HepG2 (cell line): ENCODE results near the gene PFKFB4. TPM values are rescaled to one million over a fixed set of nuclear protein-coding genes. Genes with fewer than 3 reads are reported as not detected.
A peak's percentile ranks its signal among the peaks of the same experiment; 100 is the strongest.

Experiments used
- BORCS8-MEF2B ChIP-seq: sonication (generic); formaldehyde crosslinking; IDR thresholded peaks from 2 replicates; pipeline ENCODE4 v1.8.0; 2022; ENCODE audit warnings: mild to moderate bottlenecking, missing genetic modification reagents
- ELF3 ChIP-seq: IDR thresholded peaks from 2 replicates; pipeline ENCODE4 v1.6.1; 2016; ENCODE audit warnings: missing genetic modification reagents, missing compliant biosample characterization
- ELF4 ChIP-seq: sonication (generic); formaldehyde crosslinking; IDR thresholded peaks from 2 replicates; pipeline ENCODE4 v1.5.0; 2020; ENCODE audit warnings: missing genetic modification reagents, mild to moderate bottlenecking, moderate library complexity, borderline replicate concordance
- FOXP1 ChIP-seq, 2 experiments: fragments of 450-650 bp in 1 of 2; IDR thresholded peaks; 2 replicates each; pipeline ENCODE4 v1.6.1; 2017 to 2018; ENCODE audit warnings: antibody characterized with exemption in 1 of 2
- HNRNPH1 ChIP-seq: fragments of 200-400 bp; formaldehyde crosslinking; optimal IDR thresholded peaks from 2 replicates; pipeline ENCODE3; 2017; ENCODE audit warnings: mild to moderate bottlenecking, low read depth, low read length
- KLF13 ChIP-seq: sonication (generic); formaldehyde crosslinking; IDR thresholded peaks from 2 replicates; pipeline ENCODE4 v1.4.0; 2020; ENCODE audit warnings: mild to moderate bottlenecking, missing genetic modification reagents
- MATR3 ChIP-seq: sonication (generic); formaldehyde crosslinking; IDR thresholded peaks from 2 replicates; pipeline ENCODE4 v1.4.0; 2020; ENCODE audit warnings: missing genetic modification reagents
- MBNL3 ChIP-seq: fragments of 250-450 bp; sonication (Bioruptor Pico); conservative IDR thresholded peaks from 2 replicates; pipeline ENCODE4 v1.8.0; 2022; ENCODE audit warnings: mild to moderate bottlenecking, inconsistent platforms
- MLLT10 ChIP-seq: sonication (generic); formaldehyde crosslinking; IDR thresholded peaks from 2 replicates; pipeline ENCODE4 v1.4.0; 2020; ENCODE audit warnings: missing genetic modification reagents
- MXD4 ChIP-seq: IDR thresholded peaks from 2 replicates; pipeline ENCODE4 v1.6.1; 2016; ENCODE audit warnings: mild to moderate bottlenecking, missing biosample characterization, missing genetic modification reagents
- SMAD3 ChIP-seq: sonication (generic); formaldehyde crosslinking; IDR thresholded peaks from 2 replicates; pipeline ENCODE4 v1.4.0; 2020; ENCODE audit warnings: missing genetic modification reagents
- SNAPC2 ChIP-seq: sonication (generic); formaldehyde crosslinking; IDR thresholded peaks from 2 replicates; pipeline ENCODE4 v1.8.1; 2022; ENCODE audit warnings: mild to moderate bottlenecking, missing genetic modification reagents
- TBX2 ChIP-seq: sonication (generic); formaldehyde crosslinking; IDR thresholded peaks from 2 replicates; pipeline ENCODE4 v1.5.0; 2020; ENCODE audit warnings: missing genetic modification reagents, mild to moderate bottlenecking, borderline replicate concordance
- TP53 ChIP-seq: sonication (generic); formaldehyde crosslinking; conservative IDR thresholded peaks from 2 replicates; pipeline ENCODE4 v1.4.0; 2020; ENCODE audit warnings: missing genetic modification reagents
- U2AF1 ChIP-seq: fragments of 200-400 bp; formaldehyde crosslinking; optimal IDR thresholded peaks from 2 replicates; pipeline ENCODE3; 2017; ENCODE audit warnings: mild to moderate bottlenecking, low read depth, low read length
- ZNF274 ChIP-seq: sonication (generic); formaldehyde crosslinking; IDR thresholded peaks from 2 replicates; pipeline ENCODE4 v1.5.1; 2020; ENCODE audit warnings: mild to moderate bottlenecking, missing genetic modification reagents
- ZNF468 ChIP-seq: sonication (generic); formaldehyde crosslinking; IDR thresholded peaks from 2 replicates; pipeline ENCODE4 v1.8.0; 2022; ENCODE audit warnings: mild to moderate bottlenecking, moderate library complexity, missing genetic modification reagents
- ZNF552 ChIP-seq: sonication (generic); formaldehyde crosslinking; IDR thresholded peaks from 2 replicates; pipeline ENCODE4 v1.9.0; 2022; ENCODE audit warnings: missing genetic modification reagents, mild to moderate bottlenecking, borderline replicate concordance
- ZNF660 ChIP-seq: sonication (generic); formaldehyde crosslinking; IDR thresholded peaks from 2 replicates; pipeline ENCODE4 v1.5.1; 2020; ENCODE audit warnings: mild to moderate bottlenecking, low read depth, missing genetic modification reagents, borderline replicate concordance
- ZNF773 ChIP-seq: sonication (generic); formaldehyde crosslinking; IDR thresholded peaks from 2 replicates; pipeline ENCODE4 v1.4.0; 2020; ENCODE audit warnings: missing genetic modification reagents, borderline replicate concordance
- ZSCAN29 ChIP-seq: sonication (generic); formaldehyde crosslinking; conservative IDR thresholded peaks from 2 replicates; pipeline ENCODE4 v1.4.0; 2020; ENCODE audit warnings: mild to moderate bottlenecking, missing genetic modification reagents
- polyA plus RNA-seq, 8 experiments: library from polyadenylated mRNA; depleted of rRNA in 3 of 8; stranded (reverse) in 7 of 8; unstranded in 1 of 8; fragments of >200 nt; fragmentation: Illumina TruSeq in 4 of 8; extraction: Trizol in 4 of 8; gene quantifications; 2 replicates each; pipeline versions ENCODE4 v1.2.1 to v1.2.3, GENCODE V29; 2011 to 2016; ENCODE audit warnings: low read depth in 4 of 8, missing spikeins in 1 of 8, mixed read lengths in 1 of 8; ENCODE audit not compliant: insufficient read depth in 1 of 8
- total RNA-seq, 5 experiments: library from RNA; depleted of rRNA; stranded (reverse); fragments of >200 nt; fragmentation: Illumina TruSeq; extraction: Trizol; gene quantifications; 2 replicates each; pipeline ENCODE4 v1.2.3, GENCODE V29; 2016; ENCODE audit warnings: low read depth in 1 of 5
- TF ChIP-seq, protein P1 (sequence below): sonication (generic); formaldehyde crosslinking; IDR thresholded peaks from 2 replicates; pipeline ENCODE4 v1.5.1; 2020; ENCODE audit warnings: missing genetic modification reagents, mild to moderate bottlenecking, borderline replicate concordance
- TF ChIP-seq, protein P2 (sequence below): sonication (generic); formaldehyde crosslinking; IDR thresholded peaks from 2 replicates; pipeline ENCODE4 v1.9.0; 2021; ENCODE audit warnings: missing genetic modification reagents, borderline replicate concordance
- TF ChIP-seq, protein P3 (sequence below): sonication (generic); formaldehyde crosslinking; IDR thresholded peaks from 2 replicates; pipeline ENCODE4 v1.4.0; 2020; ENCODE audit warnings: mild to moderate bottlenecking, missing genetic modification reagents
- TF ChIP-seq, protein P4 (sequence below): IDR thresholded peaks from 2 replicates; pipeline ENCODE4 v1.6.1; 2016

PFKFB4 gene
- total and polyA plus RNA-seq, 2 of the 13 experiments (the other 11 are each of a cell fraction or from before 2014, with no cell fraction given): 7.1 to 103 TPM

DNA sequence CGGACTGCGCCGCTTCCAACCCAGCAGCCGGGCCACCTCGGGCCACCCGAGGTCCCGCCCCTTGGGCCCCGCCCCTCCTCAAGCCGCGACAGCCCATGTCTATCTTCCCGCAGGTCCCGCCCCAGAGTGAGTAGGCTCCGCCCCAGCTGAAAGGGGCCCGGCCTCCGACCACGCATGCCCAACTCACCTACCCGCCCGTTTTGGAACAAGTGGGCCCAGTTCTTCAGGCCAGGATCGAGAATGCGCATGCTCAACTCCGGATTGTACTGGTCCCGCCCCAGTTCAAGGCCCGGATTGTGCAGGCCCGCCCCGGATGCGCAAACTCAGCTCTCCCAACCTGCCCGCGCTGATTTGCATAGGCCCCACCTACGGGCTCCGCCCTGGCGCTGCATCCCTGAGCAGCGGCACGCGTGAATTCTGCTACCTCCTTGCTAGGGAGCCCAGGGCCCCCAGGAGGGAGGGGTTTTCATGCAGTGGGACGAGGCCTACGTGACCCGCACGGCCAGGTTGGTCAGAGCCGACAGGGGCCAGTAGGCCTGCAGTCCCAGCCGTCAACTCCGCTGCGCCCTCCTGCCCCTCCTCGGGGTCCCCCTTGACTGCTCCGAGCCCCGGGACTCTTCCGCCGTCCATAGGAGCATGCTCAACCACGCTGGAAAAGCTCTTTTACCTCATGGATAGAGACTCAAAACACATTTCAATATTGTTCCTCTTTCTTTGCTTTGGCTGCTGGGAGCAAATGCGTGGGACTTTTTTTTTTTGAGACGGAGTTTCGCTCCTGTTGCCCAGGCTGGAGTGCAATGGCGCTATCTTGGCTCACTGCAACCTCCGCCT, at the start of gene PFKFB4 (continued):
- TF ChIP-seq ZNF660 (no peak), ELF3 (CRISPR knock-in tag) (peak; percentile 69; the same call in 1 of the 2 replicates), HNRNPH1 (no peak), MXD4 (CRISPR knock-in tag) (peak; percentile 74), SMAD3 (no peak), ZSCAN29 (CRISPR knock-in tag) (peak; percentile 39; the same call in 1 of the 2 replicates), KLF13 (CRISPR knock-in tag) (no peak), ZNF552 (CRISPR knock-in tag) (peak; percentile 62; the same call in 1 of the 2 replicates), BORCS8-MEF2B (CRISPR knock-in tag) (no peak), MBNL3 (CRISPR knock-in tag) (no peak), FOXP1 (IDR thresholded peaks at IDR 0.05) (no peak), FOXP1 (CRISPR knock-in tag; IDR thresholded peaks at IDR 0.05) (peak; percentile 63; the same call in 1 of the 2 replicates), ZNF773 (no peak; the same call in 1 of the 2 replicates), MLLT10 (no peak), ZNF274 (CRISPR knock-in tag) (0 out of 2 replicates have a peak, but pooled peaks have one; percentile 42), TP53 (no peak; the same call in 1 of the 2 replicates), MATR3 (CRISPR knock-in tag) (no peak), ZNF468 (CRISPR knock-in tag) (no peak), U2AF1 (no peak), SNAPC2 (peak; percentile 96), ELF4 (CRISPR knock-in tag) (peak; percentile 24; the same call in 1 of the 2 replicates), TBX2 (peak; percentile 90)
- TF ChIP-seq, protein P1, sequence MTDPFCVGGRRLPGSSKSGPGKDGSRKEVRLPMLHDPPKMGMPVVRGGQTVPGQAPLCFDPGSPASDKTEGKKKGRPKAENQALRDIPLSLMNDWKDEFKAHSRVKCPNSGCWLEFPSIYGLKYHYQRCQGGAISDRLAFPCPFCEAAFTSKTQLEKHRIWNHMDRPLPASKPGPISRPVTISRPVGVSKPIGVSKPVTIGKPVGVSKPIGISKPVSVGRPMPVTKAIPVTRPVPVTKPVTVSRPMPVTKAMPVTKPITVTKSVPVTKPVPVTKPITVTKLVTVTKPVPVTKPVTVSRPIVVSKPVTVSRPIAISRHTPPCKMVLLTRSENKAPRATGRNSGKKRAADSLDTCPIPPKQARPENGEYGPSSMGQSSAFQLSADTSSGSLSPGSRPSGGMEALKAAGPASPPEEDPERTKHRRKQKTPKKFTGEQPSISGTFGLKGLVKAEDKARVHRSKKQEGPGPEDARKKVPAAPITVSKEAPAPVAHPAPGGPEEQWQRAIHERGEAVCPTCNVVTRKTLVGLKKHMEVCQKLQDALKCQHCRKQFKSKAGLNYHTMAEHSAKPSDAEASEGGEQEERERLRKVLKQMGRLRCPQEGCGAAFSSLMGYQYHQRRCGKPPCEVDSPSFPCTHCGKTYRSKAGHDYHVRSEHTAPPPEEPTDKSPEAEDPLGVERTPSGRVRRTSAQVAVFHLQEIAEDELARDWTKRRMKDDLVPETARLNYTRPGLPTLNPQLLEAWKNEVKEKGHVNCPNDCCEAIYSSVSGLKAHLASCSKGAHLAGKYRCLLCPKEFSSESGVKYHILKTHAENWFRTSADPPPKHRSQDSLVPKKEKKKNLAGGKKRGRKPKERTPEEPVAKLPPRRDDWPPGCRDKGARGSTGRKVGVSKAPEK: no peak
- TF ChIP-seq, protein P2, sequence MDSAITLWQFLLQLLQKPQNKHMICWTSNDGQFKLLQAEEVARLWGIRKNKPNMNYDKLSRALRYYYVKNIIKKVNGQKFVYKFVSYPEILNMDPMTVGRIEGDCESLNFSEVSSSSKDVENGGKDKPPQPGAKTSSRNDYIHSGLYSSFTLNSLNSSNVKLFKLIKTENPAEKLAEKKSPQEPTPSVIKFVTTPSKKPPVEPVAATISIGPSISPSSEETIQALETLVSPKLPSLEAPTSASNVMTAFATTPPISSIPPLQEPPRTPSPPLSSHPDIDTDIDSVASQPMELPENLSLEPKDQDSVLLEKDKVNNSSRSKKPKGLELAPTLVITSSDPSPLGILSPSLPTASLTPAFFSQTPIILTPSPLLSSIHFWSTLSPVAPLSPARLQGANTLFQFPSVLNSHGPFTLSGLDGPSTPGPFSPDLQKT (CRISPR knock-in tag): no peak
- TF ChIP-seq, protein P3, sequence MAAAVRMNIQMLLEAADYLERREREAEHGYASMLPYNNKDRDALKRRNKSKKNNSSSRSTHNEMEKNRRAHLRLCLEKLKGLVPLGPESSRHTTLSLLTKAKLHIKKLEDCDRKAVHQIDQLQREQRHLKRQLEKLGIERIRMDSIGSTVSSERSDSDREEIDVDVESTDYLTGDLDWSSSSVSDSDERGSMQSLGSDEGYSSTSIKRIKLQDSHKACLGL (CRISPR knock-in tag): 0 out of 2 replicates have a peak, but pooled peaks have one; percentile 33
- TF ChIP-seq, protein P4, sequence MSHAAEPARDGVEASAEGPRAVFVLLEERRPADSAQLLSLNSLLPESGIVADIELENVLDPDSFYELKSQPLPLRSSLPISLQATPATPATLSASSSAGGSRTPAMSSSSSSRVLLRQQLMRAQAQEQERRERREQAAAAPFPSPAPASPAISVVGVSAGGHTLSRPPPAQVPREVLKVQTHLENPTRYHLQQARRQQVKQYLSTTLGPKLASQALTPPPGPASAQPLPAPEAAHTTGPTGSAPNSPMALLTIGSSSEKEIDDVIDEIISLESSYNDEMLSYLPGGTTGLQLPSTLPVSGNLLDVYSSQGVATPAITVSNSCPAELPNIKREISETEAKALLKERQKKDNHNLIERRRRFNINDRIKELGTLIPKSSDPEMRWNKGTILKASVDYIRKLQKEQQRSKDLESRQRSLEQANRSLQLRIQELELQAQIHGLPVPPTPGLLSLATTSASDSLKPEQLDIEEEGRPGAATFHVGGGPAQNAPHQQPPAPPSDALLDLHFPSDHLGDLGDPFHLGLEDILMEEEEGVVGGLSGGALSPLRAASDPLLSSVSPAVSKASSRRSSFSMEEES (CRISPR knock-in tag): peak; percentile 70
